ENCODE measurements around the gene CDK12. TPM values are rescaled to one million over a fixed set of nuclear protein-coding genes. Genes with fewer than 3 reads are reported as not detected.
"Not testable (repeated sequence)": the region's sequence is repeated elsewhere in the genome, so short reads cannot be mapped to it uniquely, and the experiment has no call there.

Gene CDK12
- 93.5 and 97.7 TPM in 2 replicates for total RNA-seq

DNA sequence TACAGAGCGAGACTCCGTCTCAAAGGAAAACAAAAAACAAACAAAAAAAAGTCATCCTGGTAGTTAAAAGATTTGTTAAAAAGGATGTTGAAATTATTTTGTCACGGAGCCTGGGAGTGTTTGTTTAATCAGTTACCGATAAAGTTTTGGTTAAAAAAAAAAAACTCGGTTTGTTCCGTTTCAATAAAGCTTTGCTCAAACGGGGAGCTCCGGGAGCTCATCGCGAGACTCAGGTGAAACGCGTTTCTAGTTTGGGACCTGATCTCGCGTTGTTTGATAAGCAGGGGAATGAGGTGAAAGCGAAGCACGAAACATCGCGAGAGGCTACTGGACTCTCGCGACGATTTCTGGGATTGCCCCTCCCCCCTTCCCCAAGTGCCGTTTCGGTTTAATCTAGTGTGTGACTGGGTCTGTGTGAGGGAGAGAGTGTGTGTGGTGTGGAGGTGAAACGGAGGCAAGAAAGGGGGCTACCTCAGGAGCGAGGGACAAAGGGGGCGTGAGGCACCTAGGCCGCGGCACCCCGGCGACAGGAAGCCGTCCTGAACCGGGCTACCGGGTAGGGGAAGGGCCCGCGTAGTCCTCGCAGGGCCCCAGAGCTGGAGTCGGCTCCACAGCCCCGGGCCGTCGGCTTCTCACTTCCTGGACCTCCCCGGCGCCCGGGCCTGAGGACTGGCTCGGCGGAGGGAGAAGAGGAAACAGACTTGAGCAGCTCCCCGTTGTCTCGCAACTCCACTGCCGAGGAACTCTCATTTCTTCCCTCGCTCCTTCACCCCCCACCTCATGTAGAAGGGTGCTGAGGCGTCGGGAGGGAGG, at the start of gene CDK12:
CDK12 (plus strand) TSS at position 374 of the 813 bp plus-strand sequence. CDS start 586 bp downstream, outside the sequence.
- intact Hi-C loops (cut with micrococcal nuclease): loop anchor here (1.0 to 5.0 kb wide), 8 partner anchors 10 to 759 kb away; partner anchors contain the start of genes CACNB1, LRRC3C, MED1 and ORMDL3

- intact Hi-C loops (cut with micrococcal nuclease): no loop called here
Observed at GRCh38 chr17:39416141-39416540, 45.1 kb upstream of the CDK12 start.

- intact Hi-C loops (cut with micrococcal nuclease): no loop called here
Observed at GRCh38 chr17:39429600-39429999, 31.7 kb upstream of the CDK12 start.

DNA sequence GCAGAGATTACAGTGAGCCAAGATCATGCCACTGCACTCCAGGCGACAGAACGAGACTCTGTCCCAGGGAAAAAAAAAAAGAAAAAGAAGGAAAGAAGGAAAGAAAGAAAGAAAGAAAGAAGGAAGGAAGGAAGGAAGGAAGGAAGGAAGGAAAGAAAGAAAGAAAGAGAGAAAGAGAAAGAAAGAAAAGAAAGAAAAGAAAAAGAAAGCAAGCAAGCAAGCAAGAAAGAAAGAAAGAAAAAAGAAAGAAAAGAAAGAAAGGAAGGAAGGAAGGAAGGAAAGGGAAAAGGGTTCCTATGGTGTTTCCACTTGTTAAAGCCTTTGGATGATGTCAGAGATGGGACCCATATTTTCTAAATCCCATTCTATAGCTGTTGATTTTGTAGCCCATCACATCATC, 21.4 kb upstream of the CDK12 start:
- intact Hi-C loops (cut with micrococcal nuclease): not testable (repeated sequence)

- intact Hi-C loops (cut with micrococcal nuclease): no loop called here
Observed at GRCh38 chr17:39443326-39443725, 18.0 kb upstream of the CDK12 start.

- intact Hi-C loops (cut with micrococcal nuclease): no loop called here
Observed at GRCh38 chr17:39447561-39447960, 13.7 kb upstream of the CDK12 start.

DNA sequence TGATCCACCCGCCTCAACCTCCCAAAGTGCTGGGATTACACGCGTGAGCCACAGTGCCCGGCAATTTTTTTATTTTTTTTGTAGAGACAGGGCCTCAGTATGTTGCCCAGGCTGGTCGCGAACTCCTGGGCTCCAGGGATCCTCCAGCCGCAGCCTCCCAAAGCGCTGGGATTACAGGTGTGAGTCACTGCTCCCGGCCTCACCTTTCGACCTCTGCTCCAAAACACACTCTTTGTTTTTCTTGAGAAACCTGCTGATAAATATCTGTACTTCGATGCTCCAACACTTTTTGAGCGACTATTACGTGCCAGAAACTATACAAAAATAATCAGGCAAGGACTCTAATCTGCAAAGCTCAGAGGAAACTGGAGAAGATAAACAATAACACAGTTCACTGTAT, 11.2 kb upstream of the CDK12 start:
- intact Hi-C loops (cut with micrococcal nuclease): no loop called here

DNA sequence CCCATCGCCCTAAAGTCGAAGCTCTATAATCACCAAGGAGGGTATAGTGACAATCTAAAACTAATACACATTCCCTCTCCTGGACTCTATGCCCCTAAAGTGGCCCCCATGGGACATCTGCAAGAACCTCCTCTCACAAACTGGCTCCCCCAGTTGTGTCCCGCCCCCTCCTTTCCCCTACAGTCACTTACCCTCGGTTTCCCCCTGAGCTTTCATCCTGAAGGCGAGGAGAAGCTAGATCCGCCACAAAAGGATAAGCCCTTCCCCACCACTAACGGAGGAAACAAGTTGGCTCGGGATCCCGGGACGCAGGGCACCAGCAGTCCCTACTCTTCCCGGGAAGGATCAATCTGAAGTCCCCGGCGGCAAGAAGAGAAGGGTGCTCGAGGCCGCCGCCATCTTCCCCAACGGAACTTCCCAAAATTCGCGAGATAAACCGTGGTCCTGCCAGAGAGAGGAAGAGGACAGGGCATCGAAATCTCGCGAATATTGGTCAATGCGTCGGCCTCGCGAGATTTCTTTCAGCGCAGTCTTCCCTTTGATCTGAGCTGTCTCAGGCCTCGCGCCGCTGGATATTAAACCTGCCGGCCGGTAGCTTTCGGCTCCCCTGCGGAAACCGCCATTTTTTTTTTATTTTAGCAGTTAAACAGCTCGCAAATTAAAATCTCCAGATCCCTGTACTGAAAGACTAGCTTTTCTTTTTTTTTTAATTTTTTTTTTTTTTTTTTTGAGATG, 10.3 kb upstream of the CDK12 start, which contains the start of gene MED1:
MED1 (minus strand) TSS at position 417 of the 735 bp plus-strand sequence; CDS start at position 216, 201 bp downstream.
- intact Hi-C loops (cut with micrococcal nuclease): loop anchor here (1.0 kb wide), 3 partner anchors 10 to 836 kb away; partner anchors contain the start of genes CDC6 and CDK12

- intact Hi-C loops (cut with micrococcal nuclease): no loop called here
Observed at GRCh38 chr17:39455919-39456318, 5.4 kb upstream of the CDK12 start.

DNA sequence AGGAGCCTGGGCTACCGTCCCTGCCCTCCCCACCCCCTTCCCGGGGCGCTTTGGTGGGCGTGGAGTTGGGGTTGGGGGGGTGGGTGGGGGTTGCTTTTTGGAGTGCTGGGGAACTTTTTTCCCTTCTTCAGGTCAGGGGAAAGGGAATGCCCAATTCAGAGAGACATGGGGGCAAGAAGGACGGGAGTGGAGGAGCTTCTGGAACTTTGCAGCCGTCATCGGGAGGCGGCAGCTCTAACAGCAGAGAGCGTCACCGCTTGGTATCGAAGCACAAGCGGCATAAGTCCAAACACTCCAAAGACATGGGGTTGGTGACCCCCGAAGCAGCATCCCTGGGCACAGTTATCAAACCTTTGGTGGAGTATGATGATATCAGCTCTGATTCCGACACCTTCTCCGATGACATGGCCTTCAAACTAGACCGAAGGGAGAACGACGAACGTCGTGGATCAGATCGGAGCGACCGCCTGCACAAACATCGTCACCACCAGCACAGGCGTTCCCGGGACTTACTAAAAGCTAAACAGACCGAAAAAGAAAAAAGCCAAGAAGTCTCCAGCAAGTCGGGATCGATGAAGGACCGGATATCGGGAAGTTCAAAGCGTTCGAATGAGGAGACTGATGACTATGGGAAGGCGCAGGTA, 762 bp downstream of the CDK12 start:
- intact Hi-C loops (cut with micrococcal nuclease): loop anchor here (1.0 to 5.0 kb wide), 8 partner anchors 11 to 760 kb away; partner anchors contain the start of genes CACNB1, LRRC3C, MED1 and ORMDL3

- intact Hi-C loops (cut with micrococcal nuclease): loop anchor here (5.0 kb wide), 2 partner anchors 266 to 761 kb away; partner anchors contain the start of gene CACNB1
Observed at GRCh38 chr17:39462631-39463375, 1.5 kb downstream of the CDK12 start.

GRCh38 chr17:39464639-39465181, 3.4 kb downstream of the CDK12 start:
- intact Hi-C loops (cut with micrococcal nuclease): loop anchor here (5.0 kb wide), 2 partner anchors 267 to 762 kb away; partner anchors contain the start of gene CACNB1

DNA sequence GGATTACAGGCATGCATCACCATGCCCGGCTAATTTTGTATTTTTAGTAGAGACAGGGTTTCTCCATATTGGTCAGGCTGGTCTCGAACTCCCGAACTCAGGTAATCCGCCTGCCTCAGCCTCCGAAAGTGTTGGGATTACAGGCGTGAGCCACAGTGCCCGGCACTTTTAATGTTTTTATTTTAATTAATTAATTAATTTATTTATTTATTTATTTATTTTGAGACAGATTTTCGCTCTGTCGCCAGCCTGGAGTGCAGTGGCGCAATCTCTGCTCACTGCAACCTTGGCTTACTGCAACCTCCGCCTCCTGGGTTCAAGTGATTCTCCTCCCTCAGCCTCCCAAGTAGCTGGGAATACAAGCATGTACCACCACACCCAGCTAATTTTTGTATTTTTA, 7.3 kb downstream of the CDK12 start:
- intact Hi-C loops (cut with micrococcal nuclease): not testable (repeated sequence)

DNA sequence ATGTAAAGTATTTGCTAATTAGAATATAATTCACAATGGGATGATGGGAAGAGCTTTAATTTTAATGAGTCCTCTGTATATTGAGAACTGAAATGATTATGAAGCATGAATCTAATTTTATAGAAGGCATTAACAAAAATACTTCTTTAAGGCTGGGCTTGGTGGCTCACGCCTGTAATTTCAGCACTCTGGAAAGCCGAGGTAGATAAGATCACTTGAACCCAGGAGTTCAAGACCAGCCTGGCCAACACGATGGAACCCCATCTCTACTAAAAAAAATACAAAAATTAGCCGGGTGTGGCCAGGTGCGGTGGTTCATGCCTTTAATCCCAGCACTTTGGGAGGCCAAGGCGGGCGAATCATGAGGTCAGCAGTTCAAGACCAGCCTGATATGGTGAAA, 12.0 kb downstream of the CDK12 start:
- intact Hi-C loops (cut with micrococcal nuclease): no loop called here

DNA sequence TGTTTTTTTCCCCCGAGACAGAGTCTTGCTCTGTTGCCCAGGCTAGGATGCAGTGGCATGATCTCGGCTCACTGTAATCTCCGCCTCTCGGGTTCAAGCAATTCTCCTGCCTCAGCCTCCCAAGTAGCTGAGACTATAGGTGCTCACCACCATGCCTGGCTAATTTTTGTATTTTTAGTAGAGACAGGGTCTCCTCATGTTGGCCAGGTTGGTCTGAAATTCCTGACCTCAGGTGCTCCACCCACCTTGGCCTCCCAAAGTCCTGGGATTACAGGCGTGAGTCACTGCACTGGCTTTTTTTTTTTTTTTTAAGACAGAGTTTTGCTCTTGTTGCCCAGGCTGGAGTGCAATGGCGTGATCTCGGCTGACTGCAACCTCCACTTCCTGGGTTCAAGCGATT, 18.3 kb downstream of the CDK12 start:
- intact Hi-C loops (cut with micrococcal nuclease): not testable (repeated sequence)

DNA sequence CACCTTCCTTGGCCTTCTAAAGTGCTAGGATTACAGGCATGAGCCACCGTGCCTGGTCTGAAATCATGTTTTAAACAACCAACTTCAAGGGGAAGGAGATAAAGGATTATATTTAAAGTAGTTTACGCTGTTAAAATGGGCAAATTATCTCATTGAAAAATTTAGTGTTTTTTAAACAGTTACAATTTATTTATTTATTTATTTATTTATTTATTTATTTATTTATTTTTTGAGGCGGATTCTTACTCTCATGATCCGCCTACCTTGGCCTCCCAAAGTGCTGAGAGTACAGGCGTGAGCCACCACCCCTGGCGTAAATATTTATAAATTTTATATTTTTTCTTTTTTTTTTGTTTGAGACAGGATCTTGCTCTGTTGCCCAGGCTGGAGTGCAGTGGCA, 22.2 kb downstream of the CDK12 start:
- intact Hi-C loops (cut with micrococcal nuclease): no loop called here

DNA sequence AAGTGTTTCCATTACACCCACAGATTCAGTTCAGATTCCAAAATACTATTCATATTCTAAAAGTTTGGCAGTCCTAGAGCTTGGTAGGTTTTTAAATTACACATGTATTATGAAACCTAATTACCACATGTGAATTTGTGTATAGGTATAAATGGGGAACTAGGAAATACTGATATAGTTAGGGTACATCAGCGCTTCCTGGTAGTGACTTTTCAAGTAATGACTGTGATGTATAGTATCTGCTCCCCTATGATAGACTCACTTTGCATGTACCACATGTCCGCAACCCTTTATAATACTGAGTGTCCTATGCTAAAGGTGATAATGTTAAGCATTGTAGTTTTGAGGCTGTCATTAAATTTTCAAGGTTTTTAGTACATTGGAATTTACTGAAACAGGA, 22.9 kb downstream of the CDK12 start:
- intact Hi-C loops (cut with micrococcal nuclease): no loop called here

GRCh38 chr17:39485555-39485954, 24.3 kb downstream of the CDK12 start:
- intact Hi-C loops (cut with micrococcal nuclease): no loop called here

DNA sequence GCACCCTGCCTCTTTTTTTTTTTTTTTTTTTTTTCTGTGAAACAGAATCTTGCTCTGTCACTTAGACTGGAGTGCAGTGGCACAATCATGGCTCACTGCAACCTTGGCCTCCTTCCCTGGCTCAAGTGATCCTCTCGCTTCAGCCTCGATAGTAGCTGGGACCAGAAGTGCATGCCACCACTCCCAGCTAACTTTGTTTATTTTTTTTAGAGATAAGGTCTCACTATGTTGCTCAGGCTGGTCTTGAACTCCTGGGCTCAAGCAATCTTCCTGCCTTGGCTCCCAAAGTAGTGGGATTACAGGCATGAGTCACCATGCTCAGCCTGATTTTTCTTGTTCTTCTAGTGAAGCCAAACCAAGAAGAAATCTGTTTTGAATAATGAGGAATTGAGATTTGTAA, 25.0 kb downstream of the CDK12 start:
- intact Hi-C loops (cut with micrococcal nuclease): no loop called here

DNA sequence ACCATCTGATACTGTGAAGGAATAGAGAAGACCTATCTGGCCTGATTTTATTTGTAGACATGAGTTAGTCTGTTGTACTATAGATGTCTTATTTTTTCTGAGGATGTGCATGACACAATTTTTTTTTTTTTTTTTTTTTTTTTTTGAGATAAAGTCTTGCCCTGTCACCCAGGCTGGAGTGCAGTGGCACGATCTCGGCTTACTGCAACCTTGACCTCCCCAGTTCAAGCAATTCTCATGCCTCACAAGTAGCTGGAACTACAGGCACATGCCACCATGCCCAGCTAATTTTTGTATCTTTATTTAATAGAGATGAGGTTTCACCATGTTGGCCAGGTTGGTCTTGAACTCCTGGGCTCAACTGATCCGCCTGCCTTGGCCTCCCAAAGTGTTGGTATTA, 26.2 kb downstream of the CDK12 start:
- intact Hi-C loops (cut with micrococcal nuclease): not testable (repeated sequence)
